Measurements from ENCODE around the gene VSTM1. TPM values are rescaled to one million over a fixed set of nuclear protein-coding genes. Genes with fewer than 3 reads are reported as not detected.

The VSTM1 gene
- polyA plus RNA-seq, 1 experiment = not detected

GRCh38 chr19:54084410-54084809 lies 20.7 kb upstream of the VSTM1 start:
- ChIA-PET POLR2A (no interaction called here), CTCF (no interaction called here)
- no peak for TF ChIP-seq CTCF (IDR thresholded peaks at IDR 0.05; ENCODE audit: insufficient read depth, low read depth, low read length)
- Histone ChIP-seq H3K4me3 (ENCODE audit: low read depth, low read length) (no peak overlapping the region), H3K27me3 (ENCODE audit: control insufficient read depth, insufficient read depth, low read length) (no peaks in the 10 kb centered on the region), H3K36me3 (ENCODE audit: control insufficient read depth, insufficient read depth, low read length) (no peaks in the 10 kb centered on the region)
- DNase-seq (ENCODE audit: low read depth) = no peak

GRCh38 chr19:54081032-54081431 lies 17.3 kb upstream of the VSTM1 start, which contains the start of gene TARM1:
TARM1 (minus strand) TSS chr19:54081365; CDS start chr19:54081340, 25 bp downstream.
- ChIA-PET CTCF (no interaction called here), POLR2A (no interaction called here)
- TF ChIP-seq CTCF (IDR thresholded peaks at IDR 0.05; ENCODE audit: insufficient read depth, low read depth, low read length) = no peak
- DNase-seq (ENCODE audit: low read depth) = no peak
- no peaks in the 10 kb centered on the region for H3K27me3 ChIP-seq (ENCODE audit: control insufficient read depth, insufficient read depth, low read length)
- H3K4me3 ChIP-seq (ENCODE audit: low read depth, low read length) = no peak within 1 kb of the TSS
- H3K36me3 ChIP-seq (ENCODE audit: control insufficient read depth, insufficient read depth, low read length) = no peaks in the 10 kb centered on the region

- DNase-seq (ENCODE audit: low read depth) = no peak
- no peaks in the 10 kb centered on the region for H3K27me3 ChIP-seq (ENCODE audit: control insufficient read depth, insufficient read depth, low read length)
- no peak overlapping the region for H3K4me3 ChIP-seq (ENCODE audit: low read depth, low read length)
- POLR2A ChIA-PET = no interaction called here
- CTCF ChIA-PET = no interaction called here
- no peak for TF ChIP-seq CTCF (IDR thresholded peaks at IDR 0.05; ENCODE audit: insufficient read depth, low read depth, low read length)
- H3K36me3 ChIP-seq (ENCODE audit: control insufficient read depth, insufficient read depth, low read length) = no peaks in the 10 kb centered on the region
These were observed 13.6 kb upstream of the VSTM1 start for GRCh38 chr19:54077334-54077733.

DNA sequence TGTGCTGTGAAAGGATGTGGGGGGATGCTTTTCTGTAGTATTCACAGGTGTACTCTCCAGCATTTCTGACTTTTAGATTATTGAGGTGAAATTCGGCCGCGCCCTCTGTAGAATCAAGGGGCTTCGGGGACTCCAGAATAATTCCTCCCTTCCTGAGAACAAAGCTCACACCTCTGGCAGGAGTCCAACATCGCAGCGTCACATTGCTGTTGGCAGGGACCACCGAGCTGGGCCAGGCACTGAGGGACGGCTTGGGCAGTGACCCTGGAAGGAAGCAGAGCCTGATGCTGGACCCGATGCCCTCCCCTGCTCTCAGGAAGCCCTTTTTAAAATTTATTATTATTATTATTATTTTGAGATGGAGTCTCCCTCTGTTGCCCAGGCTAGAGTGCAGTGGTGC lies 11.2 kb upstream of the VSTM1 start:
- Histone ChIP-seq H3K27me3 (ENCODE audit: control insufficient read depth, insufficient read depth, low read length) (no peaks in the 10 kb centered on the region), H3K36me3 (ENCODE audit: control insufficient read depth, insufficient read depth, low read length) (no peaks in the 10 kb centered on the region), H3K4me3 (ENCODE audit: low read depth, low read length) (no peak overlapping the region)
- CTCF ChIA-PET = no interaction called here
- TF ChIP-seq CTCF (IDR thresholded peaks at IDR 0.05; ENCODE audit: insufficient read depth, low read depth, low read length) = no peak
- no peak for DNase-seq (ENCODE audit: low read depth)
- POLR2A ChIA-PET = no interaction called here

GRCh38 chr19:54073829-54074228 lies 10.1 kb upstream of the VSTM1 start:
- DNase-seq (ENCODE audit: low read depth) = no peak
- no peak overlapping the region for H3K4me3 ChIP-seq (ENCODE audit: low read depth, low read length)
- no peaks in the 10 kb centered on the region for H3K27me3 ChIP-seq (ENCODE audit: control insufficient read depth, insufficient read depth, low read length)
- CTCF ChIA-PET = no interaction called here
- POLR2A ChIA-PET = interaction anchor here (0.5 kb wide), 1 partner anchor 17 kb away, joined by 4 read pairs; no protein-coding TSS in a partner anchor
- TF ChIP-seq CTCF (IDR thresholded peaks at IDR 0.05; ENCODE audit: insufficient read depth, low read depth, low read length) = no peak
- H3K36me3 ChIP-seq (ENCODE audit: control insufficient read depth, insufficient read depth, low read length) = no peaks in the 10 kb centered on the region
